ENCODE data around the gene RTF2.

The RTF2 gene

GRCh38 chr20:56426926-56427325 lies 41.5 kb upstream of the RTF2 start:
- Histone ChIP-seq H3K9me3 (ENCODE audit: control insufficient read depth, low read length) (no peaks in the 10 kb centered on the region), H3K36me3 (ENCODE audit: control insufficient read depth, insufficient read depth, low read length) (no peaks in the 10 kb centered on the region), H3K9ac (no peak overlapping the region), H3K27ac (no peak overlapping the region), H2AFZ (no peak overlapping the region), H3K4me3 (ENCODE audit: low read depth, low read length) (no peak overlapping the region), H3K79me2 (no peaks in the 10 kb centered on the region), H3K27me3 (ENCODE audit: control insufficient read depth, insufficient read depth, low read length) (no peaks in the 10 kb centered on the region), H3K4me1 (no peaks in the 10 kb centered on the region), H3K4me2 (ENCODE audit: low read length) (no peak overlapping the region)
- TF ChIP-seq CTCF (IDR thresholded peaks at IDR 0.05), result no peak

GRCh38 chr20:56427797-56428196 lies 40.6 kb upstream of the RTF2 start:
- Histone ChIP-seq H2AFZ (no peak overlapping the region), H3K27ac (no peak overlapping the region), H3K27me3 (ENCODE audit: control insufficient read depth, insufficient read depth, low read length) (no peaks in the 10 kb centered on the region), H3K36me3 (ENCODE audit: control insufficient read depth, insufficient read depth, low read length) (no peaks in the 10 kb centered on the region), H3K4me3 (ENCODE audit: low read depth, low read length) (no peak overlapping the region), H3K9ac (no peak overlapping the region), H3K9me3 (ENCODE audit: control insufficient read depth, low read length) (no peaks in the 10 kb centered on the region), H3K4me1 (no peaks in the 10 kb centered on the region), H3K79me2 (no peaks in the 10 kb centered on the region), H3K4me2 (ENCODE audit: low read length) (no peak overlapping the region)
- TF ChIP-seq CTCF (IDR thresholded peaks at IDR 0.05), result no peak

GRCh38 chr20:56428410-56428809 lies 40.0 kb upstream of the RTF2 start:
- Histone ChIP-seq H3K27ac (no peak overlapping the region), H3K9me3 (ENCODE audit: control insufficient read depth, low read length) (no peaks in the 10 kb centered on the region), H3K79me2 (no peaks in the 10 kb centered on the region), H2AFZ (no peak overlapping the region), H3K4me3 (ENCODE audit: low read depth, low read length) (no peak overlapping the region), H3K36me3 (ENCODE audit: control insufficient read depth, insufficient read depth, low read length) (no peaks in the 10 kb centered on the region), H3K27me3 (ENCODE audit: control insufficient read depth, insufficient read depth, low read length) (no peaks in the 10 kb centered on the region), H3K9ac (no peak overlapping the region), H3K4me1 (no peaks in the 10 kb centered on the region), H3K4me2 (ENCODE audit: low read length) (no peak overlapping the region)
- TF ChIP-seq CTCF (IDR thresholded peaks at IDR 0.05), result no peak

- Histone ChIP-seq H3K79me2 (no peaks in the 10 kb centered on the region), H3K9ac (no peak overlapping the region), H3K27ac (no peak overlapping the region), H3K27me3 (ENCODE audit: control insufficient read depth, insufficient read depth, low read length) (no peaks in the 10 kb centered on the region), H3K4me1 (no peaks in the 10 kb centered on the region), H2AFZ (no peak overlapping the region), H3K36me3 (ENCODE audit: control insufficient read depth, insufficient read depth, low read length) (no peaks in the 10 kb centered on the region), H3K9me3 (ENCODE audit: control insufficient read depth, low read length) (no peaks in the 10 kb centered on the region), H3K4me2 (ENCODE audit: low read length) (no peak overlapping the region), H3K4me3 (ENCODE audit: low read depth, low read length) (no peak overlapping the region)
- no peak for TF ChIP-seq CTCF (IDR thresholded peaks at IDR 0.05)
Observed at GRCh38 chr20:56428881-56429280, 39.5 kb upstream of the RTF2 start.

GRCh38 chr20:56429502-56429901 lies 38.9 kb upstream of the RTF2 start:
- Histone ChIP-seq H3K9ac (no peak overlapping the region), H3K4me3 (ENCODE audit: low read depth, low read length) (no peak overlapping the region), H3K4me2 (ENCODE audit: low read length) (no peak overlapping the region), H3K79me2 (no peaks in the 10 kb centered on the region), H3K4me1 (no peaks in the 10 kb centered on the region), H3K27ac (no peak overlapping the region), H3K36me3 (ENCODE audit: control insufficient read depth, insufficient read depth, low read length) (no peaks in the 10 kb centered on the region), H3K27me3 (ENCODE audit: control insufficient read depth, insufficient read depth, low read length) (no peaks in the 10 kb centered on the region), H3K9me3 (ENCODE audit: control insufficient read depth, low read length) (no peaks in the 10 kb centered on the region), H2AFZ (no peak overlapping the region)
- no peak for TF ChIP-seq CTCF (IDR thresholded peaks at IDR 0.05)
